22Rv1 (cell line): ENCODE data around the gene KIF1C.

Source experiments
- H3K27ac ChIP-seq: fragments of 450-650 bp; 2 replicates; pipeline ENCODE4 v1.5.1; 2017
- ZFX ChIP-seq: fragments of 450-650 bp; IDR thresholded peaks from 2 replicates; pipeline ENCODE4 v1.6.1; 2017; ENCODE audit warnings: antibody characterized with exemption, borderline replicate concordance
- TF ChIP-seq, protein P1 (sequence below): fragments of 450-650 bp; IDR thresholded peaks from 2 replicates; pipeline ENCODE4 v1.5.1; 2017; ENCODE audit warnings: mild to moderate bottlenecking

Gene KIF1C

DNA sequence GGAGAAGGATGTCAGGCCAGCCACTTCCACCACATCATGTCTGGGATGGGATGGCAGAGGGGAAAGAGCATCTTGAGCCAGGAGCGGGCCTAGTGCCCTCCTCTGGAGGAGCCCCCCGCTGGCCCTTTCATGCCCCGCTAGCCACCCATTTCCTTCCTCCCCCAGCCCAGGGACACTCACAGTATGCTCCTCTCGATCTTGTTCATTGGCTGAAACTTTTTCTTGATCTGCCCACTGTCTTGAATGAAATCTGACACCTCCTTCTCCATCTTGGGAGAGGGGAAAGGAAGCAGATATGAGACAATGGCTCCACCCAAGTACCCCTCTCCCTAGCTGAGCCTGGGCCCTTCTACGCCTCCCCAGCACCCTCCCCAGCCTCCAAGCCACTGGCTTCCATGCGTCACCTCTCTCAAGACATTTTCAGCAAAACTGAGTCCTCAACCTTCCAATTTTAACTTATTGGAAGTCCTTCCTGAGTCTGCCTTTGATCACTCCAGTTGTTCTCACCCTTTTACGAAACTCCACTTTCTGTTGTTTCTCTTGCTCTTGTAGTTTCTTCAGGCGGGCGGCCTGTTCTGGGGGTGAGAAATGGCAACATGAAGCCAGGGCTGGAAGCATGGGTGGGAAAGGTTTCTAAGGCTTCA lies 37.3 kb upstream of the KIF1C start:
- H3K27ac ChIP-seq = peak overlapping the region; percentile 37
- TF ChIP-seq, protein P1, sequence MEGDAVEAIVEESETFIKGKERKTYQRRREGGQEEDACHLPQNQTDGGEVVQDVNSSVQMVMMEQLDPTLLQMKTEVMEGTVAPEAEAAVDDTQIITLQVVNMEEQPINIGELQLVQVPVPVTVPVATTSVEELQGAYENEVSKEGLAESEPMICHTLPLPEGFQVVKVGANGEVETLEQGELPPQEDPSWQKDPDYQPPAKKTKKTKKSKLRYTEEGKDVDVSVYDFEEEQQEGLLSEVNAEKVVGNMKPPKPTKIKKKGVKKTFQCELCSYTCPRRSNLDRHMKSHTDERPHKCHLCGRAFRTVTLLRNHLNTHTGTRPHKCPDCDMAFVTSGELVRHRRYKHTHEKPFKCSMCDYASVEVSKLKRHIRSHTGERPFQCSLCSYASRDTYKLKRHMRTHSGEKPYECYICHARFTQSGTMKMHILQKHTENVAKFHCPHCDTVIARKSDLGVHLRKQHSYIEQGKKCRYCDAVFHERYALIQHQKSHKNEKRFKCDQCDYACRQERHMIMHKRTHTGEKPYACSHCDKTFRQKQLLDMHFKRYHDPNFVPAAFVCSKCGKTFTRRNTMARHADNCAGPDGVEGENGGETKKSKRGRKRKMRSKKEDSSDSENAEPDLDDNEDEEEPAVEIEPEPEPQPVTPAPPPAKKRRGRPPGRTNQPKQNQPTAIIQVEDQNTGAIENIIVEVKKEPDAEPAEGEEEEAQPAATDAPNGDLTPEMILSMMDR = no peak
- TF ChIP-seq ZFX = no peak

GRCh38 chr17:4965311-4965986 lies 32.3 kb upstream of the KIF1C start:
- H3K27ac ChIP-seq = peak overlapping the region; percentile 96; the same call in 1 of the 2 replicates
- no peak for TF ChIP-seq ZFX
- TF ChIP-seq, protein P1 = no peak

- no peak for TF ChIP-seq ZFX
- TF ChIP-seq, protein P1 = no peak
- H3K27ac ChIP-seq = peak overlapping the region; percentile 96
These were observed 30.8 kb upstream of the KIF1C start for GRCh38 chr17:4966844-4967538.

GRCh38 chr17:4967539-4968485 lies 29.9 kb upstream of the KIF1C start, which contains the start of gene SPAG7:
TSS of gene SPAG7 (minus strand) at chr17:4967817. CDS start at chr17:4967804, 13 bp downstream.
- TF ChIP-seq, protein P1 = peak; percentile 10; the same call in 1 of the 2 replicates
- TF ChIP-seq ZFX = no peak
- H3K27ac ChIP-seq = peak within 1 kb of the TSS; percentile 96

- TF ChIP-seq ZFX = no peak
- H3K27ac ChIP-seq = peak overlapping the region; percentile 96
These were observed 29.2 kb upstream of the KIF1C start for GRCh38 chr17:4968486-4969046.

GRCh38 chr17:4969047-4969550 lies 28.7 kb upstream of the KIF1C start:
- TF ChIP-seq ZFX = no peak
- TF ChIP-seq, protein P1 = no peak
- H3K27ac ChIP-seq = peak overlapping the region; percentile 96
